ENCODE data around the gene DSTN.

DNA sequence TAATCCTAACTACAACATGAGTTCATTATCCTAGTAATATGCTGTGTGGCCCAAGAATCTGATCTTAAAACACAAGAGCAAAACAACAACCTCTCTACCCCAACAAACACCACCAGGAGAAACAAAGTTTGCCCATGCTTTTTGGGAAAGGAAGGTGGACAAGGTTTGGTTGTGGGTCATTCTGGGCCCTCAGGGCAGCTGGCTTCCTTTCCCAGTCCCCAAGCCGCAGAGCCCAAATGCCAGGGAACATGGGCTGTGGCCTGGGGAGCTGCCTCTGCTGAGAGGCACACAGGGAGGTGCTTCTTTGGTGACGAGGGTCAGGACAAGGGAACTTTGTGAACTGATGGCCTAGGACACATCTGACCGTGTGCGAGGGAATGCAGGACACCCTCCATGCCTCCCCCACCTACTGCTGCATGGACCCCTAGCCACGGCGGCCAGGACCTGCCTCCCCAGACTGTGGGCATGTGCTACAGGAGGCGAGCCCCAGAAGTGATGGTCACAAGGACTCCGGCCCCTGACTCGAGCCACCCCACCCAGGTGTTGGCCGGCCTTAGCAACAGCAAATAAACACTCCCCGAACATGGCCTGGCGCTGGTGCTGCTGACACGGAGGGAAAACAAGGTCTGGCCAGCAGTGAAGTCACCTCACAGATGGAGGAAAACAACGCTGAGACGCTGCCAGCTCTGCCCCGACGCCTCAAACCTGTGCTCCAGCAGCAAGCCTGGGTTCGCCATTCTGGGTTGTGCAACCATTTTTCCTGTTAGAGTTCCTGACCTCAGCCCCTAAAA is 56.5 kb downstream of the DSTN start:
- TF ChIP-seq POLR2A (IDR thresholded peaks at IDR 0.05; ENCODE audit: low read depth, low read length): no peak
- TF ChIP-seq, protein P1, sequence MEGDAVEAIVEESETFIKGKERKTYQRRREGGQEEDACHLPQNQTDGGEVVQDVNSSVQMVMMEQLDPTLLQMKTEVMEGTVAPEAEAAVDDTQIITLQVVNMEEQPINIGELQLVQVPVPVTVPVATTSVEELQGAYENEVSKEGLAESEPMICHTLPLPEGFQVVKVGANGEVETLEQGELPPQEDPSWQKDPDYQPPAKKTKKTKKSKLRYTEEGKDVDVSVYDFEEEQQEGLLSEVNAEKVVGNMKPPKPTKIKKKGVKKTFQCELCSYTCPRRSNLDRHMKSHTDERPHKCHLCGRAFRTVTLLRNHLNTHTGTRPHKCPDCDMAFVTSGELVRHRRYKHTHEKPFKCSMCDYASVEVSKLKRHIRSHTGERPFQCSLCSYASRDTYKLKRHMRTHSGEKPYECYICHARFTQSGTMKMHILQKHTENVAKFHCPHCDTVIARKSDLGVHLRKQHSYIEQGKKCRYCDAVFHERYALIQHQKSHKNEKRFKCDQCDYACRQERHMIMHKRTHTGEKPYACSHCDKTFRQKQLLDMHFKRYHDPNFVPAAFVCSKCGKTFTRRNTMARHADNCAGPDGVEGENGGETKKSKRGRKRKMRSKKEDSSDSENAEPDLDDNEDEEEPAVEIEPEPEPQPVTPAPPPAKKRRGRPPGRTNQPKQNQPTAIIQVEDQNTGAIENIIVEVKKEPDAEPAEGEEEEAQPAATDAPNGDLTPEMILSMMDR (IDR thresholded peaks at IDR 0.05; ENCODE audit: extremely low read depth in 1 of 2, insufficient read depth in 1 of 2, low read depth in 1 of 2, low read length in 2 of 2): no peak

Data from endothelial cell of umbilical vein (primary cell).